Activated CD8-positive, alpha-beta memory T cell treated with anti-CD3 and anti-CD28 coated beads, Interleukin-2, amount 50 U/mL, for 48 hours (primary cell): ENCODE measurements around the gene GATA5.

Source experiments
- DNase-seq: peaks from one replicate; pipeline ENCODE4 v3.0.0-alpha.2; 2020

GATA5 gene

GRCh38 chr20:62475772-62476055, at the start of gene GATA5:
TSS of gene GATA5 (minus strand) at chr20:62475995. CDS start at chr20:62475521, 474 bp downstream.
- DNase-seq, result no peak

GRCh38 chr20:62525014-62525413, 49.2 kb upstream of the GATA5 start:
- DNase-seq, result no peak

- DNase-seq, result no peak
Observed at GRCh38 chr20:62524505-62524911, 48.7 kb upstream of the GATA5 start.

- peak; percentile 83 for DNase-seq
Observed at GRCh38 chr20:62523473-62524203, 47.8 kb upstream of the GATA5 start.

- no peak for DNase-seq
Observed at GRCh38 chr20:62522748-62523396, 47.1 kb upstream of the GATA5 start.

GRCh38 chr20:62519826-62520225, 44.0 kb upstream of the GATA5 start:
- DNase-seq, result no peak

GRCh38 chr20:62518911-62519310, 43.1 kb upstream of the GATA5 start:
- no peak for DNase-seq

GRCh38 chr20:62517901-62518610, 42.3 kb upstream of the GATA5 start:
- DNase-seq, result no peak

GRCh38 chr20:62517168-62517567, 41.4 kb upstream of the GATA5 start:
- no peak for DNase-seq

- DNase-seq, result no peak
Observed at GRCh38 chr20:62516338-62516737, 40.5 kb upstream of the GATA5 start.

GRCh38 chr20:62515826-62516225, 40.0 kb upstream of the GATA5 start:
- no peak for DNase-seq

- DNase-seq, result no peak
Observed at GRCh38 chr20:62515280-62515679, 39.5 kb upstream of the GATA5 start.

- DNase-seq, result no peak
Observed at GRCh38 chr20:62513991-62514390, 38.2 kb upstream of the GATA5 start.

- no peak for DNase-seq
Observed at GRCh38 chr20:62511915-62512610, 36.3 kb upstream of the GATA5 start.

GRCh38 chr20:62511300-62511914, 35.6 kb upstream of the GATA5 start:
- no peak for DNase-seq

GRCh38 chr20:62508641-62509051, 32.9 kb upstream of the GATA5 start:
- DNase-seq, result no peak

GRCh38 chr20:62507991-62508640, 32.3 kb upstream of the GATA5 start:
- no peak for DNase-seq

- DNase-seq, result no peak
Observed at GRCh38 chr20:62507323-62507722, 31.5 kb upstream of the GATA5 start.

- DNase-seq, result no peak
Observed at GRCh38 chr20:62506791-62507190, 31.0 kb upstream of the GATA5 start.

GRCh38 chr20:62506087-62506486, 30.3 kb upstream of the GATA5 start:
- no peak for DNase-seq

- no peak for DNase-seq
Observed at GRCh38 chr20:62505337-62506045, 29.7 kb upstream of the GATA5 start.

- DNase-seq, result no peak
Observed at GRCh38 chr20:62504323-62504722, 28.5 kb upstream of the GATA5 start.
